Retina (tissue), 1 donor: Measurements from ENCODE around the gene TPCN1.
A peak's percentile ranks its signal among the peaks of the same experiment; 100 is the strongest.

Experiments used
- DNase-seq: peaks from one replicate; pipeline ENCODE4 v3.0.0-alpha.2; 2016

TPCN1 gene

DNA sequence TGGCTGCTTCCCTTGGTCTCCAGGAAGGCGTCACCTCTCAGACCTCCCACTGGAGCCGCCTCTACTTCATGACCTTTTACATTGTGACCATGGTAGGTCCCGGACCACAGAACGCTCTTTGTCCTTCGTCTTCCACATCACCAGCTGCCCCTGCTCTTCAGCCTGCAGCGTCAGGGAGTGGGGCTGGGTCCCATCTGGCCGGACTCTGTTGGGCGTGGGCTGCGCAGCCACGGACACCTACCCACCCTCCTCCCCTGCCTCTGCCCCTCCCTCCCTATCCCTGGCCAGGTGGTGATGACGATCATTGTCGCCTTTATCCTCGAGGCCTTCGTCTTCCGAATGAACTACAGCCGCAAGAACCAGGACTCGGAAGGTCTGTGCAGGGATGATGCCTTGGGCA, 70.3 kb downstream of the TPCN1 start:
- DNase-seq = no peak

DNA sequence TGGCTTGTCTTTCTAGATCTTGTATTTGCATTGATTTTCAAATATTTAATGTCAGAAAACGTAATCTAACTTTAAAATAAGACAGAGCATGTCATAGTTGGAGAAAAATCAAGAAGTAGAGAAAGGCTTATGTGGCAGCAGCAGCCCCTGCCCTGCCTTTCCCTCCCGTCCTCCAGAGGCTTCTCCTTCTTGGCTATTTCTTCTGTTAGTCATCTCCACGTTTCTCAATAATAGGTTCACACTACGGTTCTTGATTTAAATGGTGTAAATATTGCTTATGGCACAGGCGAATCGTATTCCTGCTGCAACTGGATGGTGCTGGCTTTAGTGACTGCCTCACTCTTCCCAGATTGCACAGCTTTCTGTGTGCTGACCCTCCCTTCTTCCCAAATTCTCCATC, 70.8 kb downstream of the TPCN1 start:
- DNase-seq = no peak

DNA sequence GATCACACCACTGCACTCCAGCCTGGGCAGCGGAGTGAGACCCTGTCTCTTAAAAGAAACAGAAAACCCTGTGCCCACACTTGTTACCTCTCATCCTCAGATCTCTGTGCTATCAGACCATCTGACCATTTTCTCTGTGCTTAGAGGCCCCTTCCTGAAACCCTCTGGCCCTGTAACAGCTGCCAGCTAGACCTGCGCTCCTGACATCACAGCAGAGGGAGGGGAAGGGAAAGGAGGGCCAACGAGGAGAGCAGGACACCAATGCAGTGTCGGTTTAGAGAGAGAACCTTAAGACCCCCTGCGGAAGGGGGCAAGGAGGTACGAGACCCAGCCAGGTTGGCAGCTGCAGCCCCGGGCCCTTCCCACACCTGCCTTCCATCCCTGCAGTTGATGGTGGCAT, 71.3 kb downstream of the TPCN1 start:
- no peak for DNase-seq

DNA sequence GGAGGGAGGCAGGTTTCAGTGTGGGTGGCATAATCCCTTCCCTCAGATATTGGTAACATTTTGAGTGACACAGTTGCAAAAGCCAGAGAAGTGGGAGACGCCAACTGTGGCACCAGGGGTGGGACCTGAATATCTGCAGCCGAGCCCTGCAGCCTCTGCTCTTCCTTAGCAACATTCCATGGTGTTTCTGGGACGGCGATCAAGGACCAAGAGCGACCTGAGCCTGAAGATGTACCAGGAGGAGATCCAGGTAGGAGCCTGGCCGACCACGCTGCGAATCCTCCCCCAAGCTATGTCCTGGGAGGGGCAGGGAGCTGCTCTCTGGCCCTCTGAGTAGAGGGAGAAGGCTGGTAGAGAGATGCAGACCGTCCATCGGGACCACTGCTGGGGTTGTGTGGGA, 71.8 kb downstream of the TPCN1 start:
- no peak for DNase-seq

DNA sequence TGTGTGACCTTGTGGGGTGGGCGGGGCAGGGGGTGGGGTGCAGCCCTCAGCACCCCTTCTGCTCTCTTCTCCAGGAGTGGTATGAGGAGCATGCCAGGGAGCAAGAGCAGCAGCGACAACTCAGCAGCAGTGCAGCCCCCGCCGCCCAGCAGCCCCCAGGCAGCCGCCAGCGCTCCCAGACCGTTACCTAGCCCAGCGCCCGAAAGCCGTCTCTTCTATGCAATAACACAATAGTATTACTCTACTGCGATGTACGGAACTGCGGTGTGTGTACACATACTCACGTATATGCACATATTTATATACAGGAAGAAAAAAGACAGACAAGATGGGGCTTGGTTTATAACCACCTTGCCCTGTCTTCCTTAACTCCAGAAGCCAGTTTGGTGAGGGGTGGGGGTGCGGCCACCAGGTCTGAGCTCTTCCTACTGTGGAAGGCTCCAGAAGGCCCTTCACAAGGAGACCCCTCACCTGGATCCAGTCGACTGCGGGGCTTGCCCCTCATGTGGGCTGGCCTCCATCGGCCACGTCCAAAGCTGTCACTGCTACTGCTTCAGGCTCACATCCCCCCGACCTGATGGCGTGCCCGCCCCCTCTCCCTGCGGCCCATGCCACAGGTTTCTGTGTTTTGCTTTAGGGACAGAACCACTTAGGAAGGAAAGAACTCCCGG, 74.8 kb downstream of the TPCN1 start:
- no peak for DNase-seq

DNA sequence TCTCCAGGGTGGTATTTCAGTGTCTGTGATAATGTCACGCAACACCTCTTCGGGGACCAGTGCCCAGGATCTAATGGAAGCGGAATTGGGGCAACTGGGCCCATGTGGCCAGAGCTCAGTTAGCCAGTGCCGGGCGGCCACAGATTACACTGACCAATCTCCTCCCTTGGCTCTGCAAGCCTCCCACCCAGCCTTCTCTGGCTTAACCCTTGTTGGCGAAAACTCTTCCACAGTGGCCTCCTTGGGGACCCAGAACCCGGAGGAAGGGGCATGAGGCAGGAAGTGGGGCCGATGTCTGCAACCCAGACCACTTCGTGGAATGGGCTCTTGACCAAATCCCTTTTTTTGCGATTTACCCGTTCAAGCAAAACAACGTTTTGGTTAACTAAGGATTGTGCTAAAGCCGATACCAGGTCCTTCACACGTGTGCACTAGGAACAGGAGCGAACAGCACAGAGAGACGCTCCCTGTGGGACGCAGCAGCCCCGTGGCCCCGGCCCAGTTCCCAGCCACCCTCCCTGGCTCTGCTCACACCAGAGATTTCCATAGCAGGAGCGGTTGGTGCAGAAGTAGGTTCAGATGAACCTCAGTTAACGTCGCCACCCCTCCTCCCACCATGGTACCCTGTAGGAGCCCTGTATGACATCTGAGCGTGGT, 75.4 kb downstream of the TPCN1 start:
- DNase-seq = no peak

DNA sequence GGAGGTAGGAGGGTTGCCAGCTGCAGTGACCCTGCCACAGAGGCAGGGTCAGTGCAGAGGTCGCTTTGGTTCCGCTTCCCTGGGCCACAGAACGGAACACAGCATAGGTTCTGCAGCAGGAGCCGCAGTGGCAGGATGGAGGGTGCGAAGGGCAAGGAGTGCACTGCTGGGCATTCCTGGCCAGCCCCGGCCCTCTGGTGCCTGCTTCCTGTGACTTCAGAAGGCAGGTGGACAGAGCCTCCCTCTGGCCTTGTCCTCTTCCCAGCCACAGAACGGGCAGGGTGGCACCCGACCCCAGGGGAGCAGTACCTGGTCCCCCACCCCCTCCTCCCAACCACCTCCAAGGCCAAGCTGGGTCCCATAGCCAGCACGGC, 75.9 kb downstream of the TPCN1 start:
- no peak for DNase-seq

DNA sequence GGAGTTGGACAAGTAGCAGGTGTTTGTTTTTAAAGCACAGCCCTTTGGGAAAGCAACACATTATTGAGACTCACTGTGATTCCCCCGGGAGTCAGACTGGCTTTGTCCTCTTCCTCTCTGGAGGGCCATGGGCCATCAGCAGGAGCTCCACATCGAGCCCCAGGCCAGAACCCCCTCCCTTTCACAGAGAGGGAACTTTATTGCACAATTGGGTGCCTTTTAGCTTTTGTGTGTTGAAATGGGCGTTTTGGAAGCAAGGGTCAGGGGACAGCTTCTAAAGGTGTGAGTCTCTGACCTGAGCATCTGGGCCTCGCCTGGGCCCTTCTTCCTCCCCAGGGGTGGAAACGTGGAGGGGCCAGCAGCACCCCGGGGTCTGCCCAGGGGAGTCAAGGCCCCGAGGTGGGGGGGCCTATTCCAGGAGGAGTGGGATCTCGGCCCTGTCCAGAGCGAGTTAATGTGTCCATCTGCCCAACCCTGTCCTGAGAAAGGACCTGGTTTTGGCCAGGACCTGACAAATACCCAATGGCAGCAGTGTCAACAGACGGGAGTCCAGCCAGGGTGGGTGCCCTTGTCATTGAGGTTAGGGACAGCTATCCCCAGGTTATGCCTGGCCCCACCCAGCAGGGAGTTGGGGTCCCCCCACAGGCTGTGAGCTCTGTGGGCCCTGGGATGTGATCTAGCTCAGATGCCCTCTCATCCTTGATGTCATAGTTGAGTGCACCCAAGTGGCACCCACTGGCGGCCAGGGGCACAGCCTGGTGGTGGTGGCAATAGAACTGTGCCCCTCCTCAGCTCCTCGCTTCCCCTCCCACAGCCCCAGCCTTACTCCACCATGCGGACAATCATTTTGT, 76.6 kb downstream of the TPCN1 start:
- DNase-seq = no peak

DNA sequence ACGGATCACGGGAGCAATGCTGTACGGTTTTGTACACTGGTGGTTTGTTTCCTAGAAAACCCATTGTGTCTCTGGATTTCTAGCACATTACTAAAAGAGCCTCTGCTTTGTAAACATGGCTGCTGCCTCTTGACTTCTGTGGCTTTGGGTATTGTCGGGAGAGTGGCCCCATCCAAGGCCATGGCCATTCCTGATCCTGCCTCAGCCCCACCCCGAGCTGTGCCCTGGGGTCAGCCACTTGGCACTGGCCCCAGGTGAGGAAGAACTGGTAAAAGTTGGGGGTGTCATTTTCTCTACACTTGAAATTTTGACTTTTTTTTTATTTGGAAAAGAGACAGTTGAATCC, 77.2 kb downstream of the TPCN1 start:
- DNase-seq = no peak

DNA sequence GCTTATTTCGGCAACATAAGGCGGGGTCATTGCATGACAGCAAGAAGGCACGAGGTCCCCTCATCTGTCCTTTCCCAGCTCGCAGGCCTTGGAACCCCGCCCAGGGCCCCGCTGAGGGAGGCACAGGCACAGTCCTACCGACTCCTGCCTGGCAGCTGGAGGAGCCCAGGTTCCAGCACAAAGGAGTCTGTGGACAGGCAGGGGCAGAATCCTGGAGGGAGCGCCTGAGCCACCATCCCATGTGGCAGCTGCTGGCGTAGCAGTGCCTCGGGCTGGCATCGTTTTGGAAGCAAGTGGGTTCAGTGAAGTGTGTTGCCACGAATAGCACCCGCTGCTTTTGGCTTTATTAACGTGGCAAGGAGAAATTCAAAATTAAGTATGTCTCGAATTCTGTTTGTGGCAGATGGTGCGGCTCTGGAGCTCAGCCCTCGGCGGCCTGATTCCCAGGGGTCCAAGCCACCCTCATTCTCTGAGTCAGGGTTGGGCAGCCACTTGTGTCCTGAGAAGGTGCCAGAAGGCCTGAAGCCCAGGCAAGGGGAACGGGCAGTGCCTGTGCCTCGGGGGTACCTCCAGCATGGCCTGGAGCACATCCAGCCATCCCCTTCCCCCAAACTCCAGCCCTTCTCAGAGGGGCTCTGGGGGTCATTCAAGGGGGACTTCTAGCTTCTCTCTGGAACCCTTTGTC, 77.7 kb downstream of the TPCN1 start:
- peak; percentile 39 for DNase-seq

DNA sequence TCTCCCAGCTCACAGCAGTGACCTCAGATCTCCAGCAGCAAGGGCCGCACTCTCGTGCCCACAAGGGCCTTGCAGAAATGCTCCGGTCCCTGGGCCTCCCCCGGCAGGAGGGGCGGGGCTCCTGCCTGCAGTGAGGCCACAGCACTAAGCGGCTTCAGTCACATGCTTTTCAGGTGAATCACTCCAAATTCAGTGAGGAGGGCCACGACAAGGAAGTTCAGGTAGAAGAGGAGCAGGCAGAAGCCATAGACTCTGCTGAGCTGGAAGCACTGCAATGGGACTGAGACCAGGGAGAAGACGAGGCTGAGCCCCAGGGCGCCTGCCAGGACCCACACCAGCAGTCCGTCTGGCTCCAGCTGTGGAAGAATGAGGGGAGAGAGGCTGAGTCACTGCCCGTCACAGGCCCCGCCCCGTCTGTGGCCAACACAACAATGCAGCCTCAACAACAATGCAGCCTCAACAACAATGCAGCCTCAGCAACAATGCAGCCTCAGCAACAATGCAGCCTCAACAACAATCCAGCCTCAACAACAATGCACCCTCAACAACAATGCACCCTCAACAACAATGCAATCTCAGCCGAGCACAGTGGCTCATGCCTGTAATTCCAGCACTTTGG, 78.5 kb downstream of the TPCN1 start:
- DNase-seq = no peak

DNA sequence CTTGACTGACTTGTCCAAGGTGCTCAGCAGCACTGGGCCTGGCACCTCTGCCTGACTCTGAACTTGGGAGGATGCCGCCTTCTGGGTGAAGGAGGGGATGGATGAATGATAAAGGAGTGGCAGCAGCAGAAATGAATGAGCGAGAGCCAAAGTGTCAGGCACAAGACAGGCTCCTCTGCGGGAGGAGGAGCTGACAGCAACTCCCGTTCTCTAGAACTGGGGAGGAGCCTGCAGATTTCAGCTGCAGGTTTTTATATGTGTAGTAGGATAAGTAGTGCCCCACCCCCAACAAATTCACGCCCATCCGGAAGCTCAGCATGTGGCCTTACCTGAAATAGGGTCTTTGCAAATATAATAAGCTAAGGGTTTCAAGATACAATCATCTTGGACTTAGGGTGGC, 80.5 kb downstream of the TPCN1 start:
- DNase-seq = no peak

DNA sequence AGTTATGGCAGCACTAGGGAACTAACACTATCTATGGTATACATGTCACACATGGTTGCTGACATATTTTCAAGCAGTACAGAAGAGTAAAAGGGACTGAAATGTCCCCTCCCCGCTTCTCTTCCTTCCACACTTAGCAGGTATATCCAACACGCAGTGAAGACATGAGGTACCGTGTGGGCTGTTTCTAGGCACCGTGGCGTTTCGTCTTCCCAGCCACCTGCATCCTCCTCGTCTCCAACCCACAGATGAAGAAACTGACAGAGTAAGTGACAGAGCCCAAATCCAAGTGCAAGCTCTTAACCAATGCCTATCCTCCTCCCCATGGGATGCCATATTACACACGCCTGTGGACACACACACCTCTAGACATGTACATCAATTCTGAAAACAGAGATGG, 81.2 kb downstream of the TPCN1 start:
- DNase-seq = no peak

DNA sequence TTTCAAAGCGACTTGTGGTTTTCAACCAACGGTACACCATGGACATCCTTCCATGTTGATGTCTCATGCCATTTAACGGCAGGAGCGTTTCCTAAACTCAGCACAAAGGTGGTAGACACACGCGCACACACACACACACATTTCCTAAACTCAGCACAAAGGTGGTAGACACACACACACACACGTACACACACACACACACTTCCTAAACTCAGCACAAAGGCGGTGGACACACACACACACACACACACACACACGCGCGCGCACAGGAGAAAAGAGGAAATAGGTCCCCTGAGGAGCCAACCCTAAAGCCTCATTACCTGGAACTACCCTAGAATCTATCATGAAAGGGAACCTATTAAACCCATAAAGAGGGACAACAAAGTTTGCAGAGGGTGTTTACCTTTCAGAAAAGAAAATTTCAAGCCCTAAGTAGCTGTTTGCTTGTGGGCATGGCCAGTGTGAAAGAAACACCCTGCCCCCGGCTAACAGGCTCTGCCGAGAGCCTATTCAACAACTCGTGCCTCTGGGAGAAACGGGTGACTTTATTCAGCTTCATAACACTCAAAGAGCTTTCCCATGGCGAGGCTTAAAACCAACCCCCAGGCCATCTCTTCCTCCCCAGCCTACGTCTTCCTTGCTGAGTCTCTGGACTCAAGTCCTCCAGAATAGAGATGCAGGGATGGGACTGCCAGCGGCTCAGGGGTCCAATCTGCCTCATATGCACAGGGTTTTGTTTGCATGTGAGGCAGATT, 81.8 kb downstream of the TPCN1 start:
- DNase-seq = no peak

DNA sequence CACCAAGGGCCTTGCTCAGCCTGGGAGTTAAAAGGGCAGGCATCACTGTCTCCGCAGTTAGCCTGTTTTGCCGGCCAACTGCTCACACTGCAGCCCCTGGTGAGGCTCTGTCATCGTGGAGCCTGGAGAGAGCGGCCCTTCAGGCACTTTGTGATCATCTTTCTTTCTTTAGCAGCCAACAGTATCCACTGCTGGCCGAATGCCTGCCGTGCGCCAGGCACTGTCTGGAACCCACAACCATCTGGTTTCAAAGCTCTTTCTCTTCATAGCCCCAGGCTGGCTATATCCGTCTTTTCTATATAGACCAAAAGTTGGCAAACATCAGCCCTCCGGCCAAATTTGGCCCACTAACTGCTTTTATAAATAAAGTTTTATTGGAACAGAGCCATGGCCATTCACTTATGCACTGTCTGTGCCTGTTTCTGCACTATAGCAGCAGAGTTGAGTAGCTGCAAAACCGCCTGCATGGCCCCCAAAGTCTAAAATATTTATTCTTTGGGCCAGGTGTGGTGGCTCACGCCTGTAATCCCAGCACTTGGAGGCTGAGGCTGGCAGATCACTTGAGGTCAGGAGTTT, 84.1 kb downstream of the TPCN1 start:
- no peak for DNase-seq

DNA sequence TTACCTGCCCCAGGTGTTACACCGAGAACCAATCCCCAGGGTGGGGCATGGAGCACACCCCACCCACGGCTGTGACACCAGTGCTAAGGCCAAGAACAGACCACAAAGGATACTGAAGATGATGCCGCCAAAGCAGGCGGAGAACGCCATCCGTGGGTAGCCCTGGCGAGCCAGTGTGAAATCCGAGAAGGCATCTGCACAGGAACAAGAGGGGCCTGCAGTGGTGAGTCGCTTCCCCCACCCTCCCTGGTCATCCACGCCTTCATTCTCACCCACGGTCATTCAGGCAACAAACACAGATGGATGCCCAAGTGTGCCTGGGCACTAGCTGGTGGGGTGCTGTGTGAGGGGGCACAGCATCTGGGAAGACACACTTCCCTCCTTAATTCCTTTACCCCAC, 85.1 kb downstream of the TPCN1 start:
- no peak for DNase-seq

DNA sequence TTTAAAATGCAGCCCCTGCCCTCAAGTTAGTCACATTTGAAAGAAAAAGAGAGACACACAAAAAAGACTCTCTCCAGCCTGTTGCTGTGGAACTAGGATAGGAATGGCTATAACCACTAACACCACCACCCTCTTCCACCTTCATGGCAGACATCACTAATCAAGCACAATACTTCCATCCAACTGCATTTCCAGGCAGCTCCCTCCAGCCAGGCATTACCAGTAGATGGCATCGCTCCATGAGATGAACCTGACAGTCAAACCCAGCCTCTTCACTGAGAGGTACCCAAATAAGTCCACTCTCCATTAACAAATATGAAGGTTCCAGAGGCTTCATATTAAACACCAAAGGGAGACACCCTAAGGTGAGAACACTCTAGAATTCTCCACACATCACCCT, 89.2 kb downstream of the TPCN1 start:
- no peak for DNase-seq

DNA sequence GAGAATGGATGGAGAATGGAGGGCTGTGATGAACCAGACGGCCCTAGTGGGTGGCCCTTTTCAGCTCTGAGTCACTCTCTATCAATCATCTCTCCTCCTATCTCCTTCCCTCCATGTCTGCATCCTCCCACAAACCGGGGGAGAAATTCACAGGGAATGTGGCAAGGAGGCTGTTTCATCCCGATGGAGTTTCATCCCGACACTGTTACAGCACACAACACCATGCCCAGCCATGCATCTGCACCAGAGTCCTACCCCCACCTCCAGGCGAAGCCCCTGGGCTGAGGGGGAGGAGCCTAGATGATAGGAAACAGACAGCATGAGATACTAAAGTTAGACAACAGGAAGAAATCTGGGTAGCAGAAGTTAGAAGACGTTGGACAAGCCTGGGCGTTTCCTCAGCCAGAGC, 92.9 kb downstream of the TPCN1 start:
- DNase-seq = no peak

DNA sequence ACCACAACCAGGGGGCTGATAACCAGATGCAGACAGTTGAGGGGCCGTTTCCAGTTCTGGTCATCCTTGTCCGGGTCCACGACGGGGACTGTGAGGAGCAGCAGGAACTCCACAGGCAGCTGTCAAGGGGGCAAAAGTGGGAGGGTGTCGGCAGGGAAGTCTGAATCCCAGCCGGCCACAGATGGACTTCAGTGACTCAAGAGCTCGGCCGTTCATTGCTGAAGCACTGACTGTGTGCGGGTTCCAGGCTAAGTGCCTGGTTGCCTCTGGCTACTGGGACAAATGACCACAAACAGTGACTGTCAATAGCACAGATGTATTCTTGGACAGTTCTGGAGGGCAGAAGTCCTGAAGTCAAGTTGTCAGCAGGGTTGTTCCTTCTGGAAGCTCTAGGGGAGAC, 94.1 kb downstream of the TPCN1 start:
- DNase-seq = no peak

DNA sequence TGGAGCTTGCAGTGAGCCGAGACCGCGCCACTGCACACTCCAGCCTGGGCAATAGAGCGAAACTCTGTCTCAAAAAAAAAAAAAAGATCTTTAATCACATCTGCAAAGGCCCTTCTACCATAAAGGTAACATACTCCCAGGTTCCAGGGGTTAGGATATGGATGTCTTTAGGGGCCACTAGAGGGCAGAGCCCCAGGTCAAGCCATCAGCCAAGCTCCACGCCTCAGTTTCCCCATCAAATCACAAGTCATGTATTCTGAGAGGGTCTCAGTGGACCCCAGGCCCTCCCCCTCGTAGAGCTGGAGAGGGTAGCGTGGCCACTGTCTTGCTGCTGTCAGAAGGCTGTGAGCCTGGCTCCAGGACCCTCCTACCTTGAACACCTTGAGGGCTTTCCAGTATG, 94.9 kb downstream of the TPCN1 start:
- no peak for DNase-seq

DNA sequence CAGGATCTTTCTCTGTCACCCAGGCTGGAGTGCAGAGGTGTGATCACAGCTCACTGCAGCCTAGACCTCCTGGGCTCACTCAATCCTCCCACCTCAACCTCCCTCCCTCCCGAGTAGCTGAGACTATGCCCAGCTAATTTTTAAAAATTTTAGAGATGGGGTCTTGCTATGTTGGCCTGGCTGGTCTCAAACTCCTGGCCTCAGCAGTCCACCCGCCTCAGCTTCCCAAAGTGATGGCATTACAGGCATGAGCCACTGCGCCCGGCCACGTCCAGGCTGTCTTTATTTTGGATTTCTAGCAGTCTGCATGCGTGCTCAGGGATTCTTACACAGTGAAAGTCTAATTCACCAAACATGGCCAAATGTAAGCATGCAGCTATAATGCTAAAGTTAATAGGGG, 95.9 kb downstream of the TPCN1 start:
- no peak for DNase-seq

DNA sequence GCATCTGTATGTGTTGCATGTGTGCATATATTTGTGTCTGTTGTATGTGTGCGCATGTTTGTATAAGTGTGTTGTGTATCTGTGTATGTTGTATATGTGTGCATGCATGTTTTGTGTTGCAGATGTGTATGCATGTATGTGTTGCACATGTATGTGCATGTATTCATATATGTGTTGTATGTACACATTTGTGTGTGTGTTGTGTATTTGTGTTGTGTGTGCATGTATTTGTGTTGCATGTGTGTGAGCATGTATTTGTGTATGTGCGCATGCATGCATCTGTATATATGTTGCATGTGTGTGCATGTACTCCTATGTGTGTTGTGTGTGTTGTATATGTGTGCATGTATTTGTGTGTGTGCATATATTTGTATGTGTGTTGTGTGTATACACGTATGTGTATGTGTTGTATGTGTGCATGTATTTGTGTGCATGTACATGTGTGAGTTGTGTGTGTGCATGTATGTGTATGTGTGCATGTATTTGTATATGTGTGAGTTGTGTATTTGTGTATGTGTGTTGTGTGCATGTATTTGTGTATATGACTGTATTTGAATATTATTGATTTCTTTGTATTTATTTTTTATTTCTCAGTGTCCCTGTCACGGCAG, 96.9 kb downstream of the TPCN1 start:
- no peak for DNase-seq
